ENCODE data around the gene CTXND1.
A peak's percentile ranks its signal among the peaks of the same experiment; 100 is the strongest.

Gene CTXND1

GRCh38 chr15:80251428-80252120, 439 bp downstream of the CTXND1 start:
- no peak overlapping the region for H3K27ac ChIP-seq (ENCODE audit: low read length)
- H3K9ac ChIP-seq (ENCODE audit: low read length) = no peak overlapping the region
- H3K27me3 ChIP-seq (ENCODE audit: control insufficient read depth, insufficient read depth, low read length) = peaks cover 60% of the 10 kb centered on the region
- H3K4me1 ChIP-seq (ENCODE audit: control insufficient read depth, low read depth, low read length) = peaks cover 4% of the 10 kb centered on the region
- no peaks in the 10 kb centered on the region for H3K36me3 ChIP-seq (ENCODE audit: control insufficient read depth, low read depth, low read length)
- no peaks in the 10 kb centered on the region for H3K9me3 ChIP-seq (ENCODE audit: control insufficient read depth, low read depth, low read length)
- peak overlapping the region; percentile 56 for H3K4me3 ChIP-seq (ENCODE audit: low read length)

GRCh38 chr15:80250614-80251427, 1.2 kb downstream of the CTXND1 start:
- H3K36me3 ChIP-seq (ENCODE audit: control insufficient read depth, low read depth, low read length) = no peaks in the 10 kb centered on the region
- peaks cover 60% of the 10 kb centered on the region for H3K27me3 ChIP-seq (ENCODE audit: control insufficient read depth, insufficient read depth, low read length)

GRCh38 chr15:80249973-80250372, 2.0 kb downstream of the CTXND1 start:
- Histone ChIP-seq H3K9me3 (ENCODE audit: control insufficient read depth, low read depth, low read length) (no peaks in the 10 kb centered on the region), H3K4me1 (ENCODE audit: control insufficient read depth, low read depth, low read length) (peaks cover 4% of the 10 kb centered on the region), H3K9ac (ENCODE audit: low read length) (no peak overlapping the region), H3K36me3 (ENCODE audit: control insufficient read depth, low read depth, low read length) (no peaks in the 10 kb centered on the region), H3K4me3 (ENCODE audit: low read length) (no peak overlapping the region), H3K27ac (ENCODE audit: low read length) (no peak overlapping the region), H3K27me3 (ENCODE audit: control insufficient read depth, insufficient read depth, low read length) (peaks cover 54% of the 10 kb centered on the region)

More at GRCh38 chr15:80250614-80251427, 1.2 kb downstream of the CTXND1 start:
- Histone ChIP-seq H3K27ac (ENCODE audit: low read length) (no peak overlapping the region), H3K4me3 (ENCODE audit: low read length) (peak overlapping the region; percentile 56), H3K4me1 (ENCODE audit: control insufficient read depth, low read depth, low read length) (peaks cover 4% of the 10 kb centered on the region), H3K9ac (ENCODE audit: low read length) (no peak overlapping the region), H3K9me3 (ENCODE audit: control insufficient read depth, low read depth, low read length) (no peaks in the 10 kb centered on the region)

GRCh38 chr15:80247320-80247719, 4.7 kb downstream of the CTXND1 start:
- Histone ChIP-seq H3K27ac (ENCODE audit: low read length) (no peak overlapping the region), H3K9me3 (ENCODE audit: control insufficient read depth, low read depth, low read length) (no peaks in the 10 kb centered on the region), H3K36me3 (ENCODE audit: control insufficient read depth, low read depth, low read length) (no peaks in the 10 kb centered on the region), H3K9ac (ENCODE audit: low read length) (no peak overlapping the region), H3K4me1 (ENCODE audit: control insufficient read depth, low read depth, low read length) (peaks cover 4% of the 10 kb centered on the region), H3K4me3 (ENCODE audit: low read length) (no peak overlapping the region), H3K27me3 (ENCODE audit: control insufficient read depth, insufficient read depth, low read length) (peaks cover 34% of the 10 kb centered on the region)

- H3K27me3 ChIP-seq (ENCODE audit: control insufficient read depth, insufficient read depth, low read length) = peaks cover 25% of the 10 kb centered on the region
- no peaks in the 10 kb centered on the region for H3K36me3 ChIP-seq (ENCODE audit: control insufficient read depth, low read depth, low read length)
- H3K4me3 ChIP-seq (ENCODE audit: low read length) = no peak overlapping the region
- no peak overlapping the region for H3K9ac ChIP-seq (ENCODE audit: low read length)
- H3K9me3 ChIP-seq (ENCODE audit: control insufficient read depth, low read depth, low read length) = no peaks in the 10 kb centered on the region
- no peak overlapping the region for H3K27ac ChIP-seq (ENCODE audit: low read length)
- peaks cover 4% of the 10 kb centered on the region for H3K4me1 ChIP-seq (ENCODE audit: control insufficient read depth, low read depth, low read length)
Measured at GRCh38 chr15:80246425-80246894, 5.6 kb downstream of the CTXND1 start.

GRCh38 chr15:80242802-80243201, 9.2 kb downstream of the CTXND1 start:
- Histone ChIP-seq H3K4me1 (ENCODE audit: control insufficient read depth, low read depth, low read length) (peaks cover 4% of the 10 kb centered on the region), H3K9me3 (ENCODE audit: control insufficient read depth, low read depth, low read length) (no peaks in the 10 kb centered on the region), H3K27ac (ENCODE audit: low read length) (no peak overlapping the region), H3K36me3 (ENCODE audit: control insufficient read depth, low read depth, low read length) (no peaks in the 10 kb centered on the region), H3K4me3 (ENCODE audit: low read length) (no peak overlapping the region), H3K9ac (ENCODE audit: low read length) (no peak overlapping the region), H3K27me3 (ENCODE audit: control insufficient read depth, insufficient read depth, low read length) (no peaks in the 10 kb centered on the region)

- peaks cover 4% of the 10 kb centered on the region for H3K4me1 ChIP-seq (ENCODE audit: control insufficient read depth, low read depth, low read length)
- H3K27ac ChIP-seq (ENCODE audit: low read length) = no peak overlapping the region
- H3K36me3 ChIP-seq (ENCODE audit: control insufficient read depth, low read depth, low read length) = no peaks in the 10 kb centered on the region
- H3K9me3 ChIP-seq (ENCODE audit: control insufficient read depth, low read depth, low read length) = no peaks in the 10 kb centered on the region
- H3K9ac ChIP-seq (ENCODE audit: low read length) = no peak overlapping the region
- no peak overlapping the region for H3K4me3 ChIP-seq (ENCODE audit: low read length)
- no peaks in the 10 kb centered on the region for H3K27me3 ChIP-seq (ENCODE audit: control insufficient read depth, insufficient read depth, low read length)
Measured at GRCh38 chr15:80242132-80242769, 9.8 kb downstream of the CTXND1 start.

- no peaks in the 10 kb centered on the region for H3K4me1 ChIP-seq (ENCODE audit: control insufficient read depth, low read depth, low read length)
- H3K27me3 ChIP-seq (ENCODE audit: control insufficient read depth, insufficient read depth, low read length) = no peaks in the 10 kb centered on the region
- H3K4me3 ChIP-seq (ENCODE audit: low read length) = no peak overlapping the region
- H3K27ac ChIP-seq (ENCODE audit: low read length) = no peak overlapping the region
- H3K36me3 ChIP-seq (ENCODE audit: control insufficient read depth, low read depth, low read length) = no peaks in the 10 kb centered on the region
- no peak overlapping the region for H3K9ac ChIP-seq (ENCODE audit: low read length)
- H3K9me3 ChIP-seq (ENCODE audit: control insufficient read depth, low read depth, low read length) = no peaks in the 10 kb centered on the region
Measured at GRCh38 chr15:80241508-80241907, 10.5 kb downstream of the CTXND1 start.

- Histone ChIP-seq H3K36me3 (ENCODE audit: control insufficient read depth, low read depth, low read length) (no peaks in the 10 kb centered on the region), H3K27me3 (ENCODE audit: control insufficient read depth, insufficient read depth, low read length) (no peaks in the 10 kb centered on the region), H3K4me1 (ENCODE audit: control insufficient read depth, low read depth, low read length) (no peaks in the 10 kb centered on the region), H3K9ac (ENCODE audit: low read length) (no peak overlapping the region), H3K4me3 (ENCODE audit: low read length) (no peak overlapping the region), H3K9me3 (ENCODE audit: control insufficient read depth, low read depth, low read length) (no peaks in the 10 kb centered on the region), H3K27ac (ENCODE audit: low read length) (no peak overlapping the region)
Measured at GRCh38 chr15:80240276-80240675, 11.7 kb downstream of the CTXND1 start.

GRCh38 chr15:80234883-80235282, 17.1 kb downstream of the CTXND1 start:
- Histone ChIP-seq H3K27ac (ENCODE audit: low read length) (no peak overlapping the region), H3K9ac (ENCODE audit: low read length) (no peak overlapping the region), H3K4me3 (ENCODE audit: low read length) (no peak overlapping the region), H3K27me3 (ENCODE audit: control insufficient read depth, insufficient read depth, low read length) (no peaks in the 10 kb centered on the region), H3K4me1 (ENCODE audit: control insufficient read depth, low read depth, low read length) (peaks cover 10% of the 10 kb centered on the region), H3K36me3 (ENCODE audit: control insufficient read depth, low read depth, low read length) (no peaks in the 10 kb centered on the region), H3K9me3 (ENCODE audit: control insufficient read depth, low read depth, low read length) (no peaks in the 10 kb centered on the region)

- Histone ChIP-seq H3K4me3 (ENCODE audit: low read length) (no peak overlapping the region), H3K27ac (ENCODE audit: low read length) (no peak overlapping the region), H3K4me1 (ENCODE audit: control insufficient read depth, low read depth, low read length) (peaks cover 10% of the 10 kb centered on the region), H3K9me3 (ENCODE audit: control insufficient read depth, low read depth, low read length) (no peaks in the 10 kb centered on the region), H3K36me3 (ENCODE audit: control insufficient read depth, low read depth, low read length) (no peaks in the 10 kb centered on the region), H3K27me3 (ENCODE audit: control insufficient read depth, insufficient read depth, low read length) (no peaks in the 10 kb centered on the region), H3K9ac (ENCODE audit: low read length) (no peak overlapping the region)
Measured at GRCh38 chr15:80233581-80233980, 18.4 kb downstream of the CTXND1 start.

Data from iPS-18a (cell line).